PC-3 (cell line): ENCODE results near the gene SEC23A. TPM values are rescaled to one million over a fixed set of nuclear protein-coding genes. Genes with fewer than 3 reads are reported as not detected.

Experiments used
- ATAC-seq: fragments of 200-7000 bp; cut with Tn5 transposase; 2 replicates; pipeline ENCODE4 v1.9.1; 2020; ENCODE audit warnings: mild to moderate bottlenecking, moderate library complexity
- BruUV-seq: library from RNA; stranded (reverse); fragments of 400-500 nt; replicated peaks from 2 replicates; lab custom pipeline; 2021; lab: Mats Ljungman, UMichigan
- CTCF ChIA-PET: fragments of 300-600 bp; sonication (Branson Sonifier 250); formaldehyde crosslinking; loops from one replicate; lab custom pipeline; 2022; ENCODE audit warnings: antibody characterized with exemption; lab: Charles Lee
- POLR2A ChIA-PET: fragments of 300-600 bp; sonication (Branson Sonifier 250); formaldehyde crosslinking; loops from one replicate; lab custom pipeline; 2022; ENCODE audit warnings: antibody characterized with exemption; ENCODE audit not compliant: unreplicated experiment; lab: Charles Lee
- DNase-seq: peaks from one replicate; pipeline ENCODE4 v3.0.0-alpha.2; 2015
- H2AFZ ChIP-seq: fragments of 300-600 bp; sonication (generic); 2 replicates; pipeline ENCODE4 v1.6.0; 2016; ENCODE audit warnings: antibody characterized with exemption, low read length
- H3F3A ChIP-seq: fragments of 300-600 bp; sonication (generic); one replicate; pipeline ENCODE4 v1.6.0; 2017; ENCODE audit warnings: antibody characterized with exemption, low read length, control low read depth, mild to moderate bottlenecking; ENCODE audit not compliant: unreplicated experiment
- H3K27ac ChIP-seq: fragments of 300-600 bp; sonication (generic); 2 replicates; pipeline ENCODE4 v1.5.1; 2016; ENCODE audit warnings: mild to moderate bottlenecking, low read length
- H3K27me3 ChIP-seq: fragments of 300-600 bp; sonication (generic); 2 replicates; pipeline ENCODE4 v1.6.1; 2016; ENCODE audit warnings: low read length, mixed read lengths
- H3K36me3 ChIP-seq: fragments of 300-600 bp; sonication (generic); 2 replicates; pipeline ENCODE4 v1.6.1; 2016; ENCODE audit warnings: low read depth, mixed run types, low read length, mixed read lengths
- H3K4me1 ChIP-seq: fragments of 300-600 bp; sonication (generic); 2 replicates; pipeline ENCODE4 v1.5.1; 2016; ENCODE audit warnings: low read length; ENCODE audit not compliant: insufficient read depth
- H3K4me2 ChIP-seq: fragments of 300-600 bp; sonication (generic); 2 replicates; pipeline ENCODE4 v1.6.0; 2016; ENCODE audit warnings: low read length
- H3K4me3 ChIP-seq: fragments of 300-600 bp; sonication (generic); 2 replicates; pipeline ENCODE4 v1.5.1; 2016; ENCODE audit warnings: mild to moderate bottlenecking, low read length, mixed read lengths
- H3K79me2 ChIP-seq: fragments of 300-600 bp; sonication (generic); 2 replicates; pipeline ENCODE4 v1.6.1; 2017; ENCODE audit warnings: low read length, mixed read lengths
- H3K9ac ChIP-seq: fragments of 300-600 bp; sonication (generic); 2 replicates; pipeline ENCODE4 v1.6.0; 2016; ENCODE audit warnings: mild to moderate bottlenecking, low read length
- H3K9me2 ChIP-seq: fragments of 300-600 bp; sonication (generic); replicated peaks from 2 replicates; pipeline ENCODE4 v1.6.1; 2016; ENCODE audit warnings: mixed run types, low read length, mixed read lengths
- H3K9me3 ChIP-seq: fragments of 300-600 bp; sonication (generic); 2 replicates; pipeline ENCODE4 v1.6.1; 2016; ENCODE audit warnings: low read length, mixed read lengths
- H4K20me1 ChIP-seq: fragments of 300-600 bp; sonication (generic); 2 replicates; pipeline ENCODE4 v1.6.1; 2016; ENCODE audit warnings: low read length, mixed read lengths
- EZH2phosphoT487 ChIP-seq: fragments of 300-600 bp; sonication (generic); IDR thresholded peaks from 2 replicates; pipeline ENCODE4 v1.6.1; 2018; ENCODE audit warnings: mild to moderate bottlenecking, antibody characterized with exemption, low read length, borderline replicate concordance
- intact Hi-C: fragments of 100-400 bp; cut with micrococcal nuclease; formaldehyde crosslinking; loops from 2 replicates; pipeline ENCODE4 v1.9.0; 2023
- total RNA-seq: library from RNA; depleted of rRNA; stranded (reverse); fragments of >200 nt; gene quantifications from 2 replicates; pipeline ENCODE4 v1.2.3, GENCODE V29; 2014; rRNA removed

The SEC23A gene
- total RNA-seq, 1 experiment from 2014 or later = 67.0 TPM

DNA sequence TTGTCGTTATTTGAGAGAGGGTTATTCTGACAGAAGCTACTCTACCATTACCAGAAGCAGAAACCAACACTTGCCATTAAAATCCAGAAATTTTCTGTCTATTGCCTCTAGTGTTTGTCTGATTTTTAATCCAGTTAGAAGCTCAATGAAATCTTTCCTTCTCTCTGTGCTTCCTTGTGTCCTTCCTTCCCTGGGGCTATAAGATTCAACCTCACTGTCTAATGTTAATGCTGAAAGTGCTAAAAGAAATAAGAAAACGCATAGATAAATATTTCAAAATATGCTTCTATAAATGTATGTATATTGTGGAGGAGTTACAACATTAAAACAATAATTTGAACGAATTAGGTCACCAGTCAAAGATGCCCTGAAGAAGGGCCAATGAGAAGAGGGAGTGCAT, 120.8 kb downstream of the SEC23A start:
- no peaks in the 10 kb centered on the region for H3F3A ChIP-seq
- ATAC-seq (no peak), DNase-seq (no peak)
- no peaks in the 10 kb centered on the region for H3K36me3 ChIP-seq
- H3K79me2 ChIP-seq = no peaks in the 10 kb centered on the region
- H3K4me3 ChIP-seq = no peak overlapping the region
- intact Hi-C loops = no loop called here
- CTCF ChIA-PET = no interaction called here
- H3K9ac ChIP-seq = no peak overlapping the region
- no peaks in the 10 kb centered on the region for H3K4me1 ChIP-seq
- TF ChIP-seq EZH2phosphoT487 = no peak
- POLR2A ChIA-PET = no interaction called here
- no peaks in the 10 kb centered on the region for H4K20me1 ChIP-seq
- H3K27me3 ChIP-seq = no peaks in the 10 kb centered on the region
- no peak overlapping the region for H2AFZ ChIP-seq
- no peak overlapping the region for H3K27ac ChIP-seq
- no peaks in the 10 kb centered on the region for H3K9me3 ChIP-seq
- H3K4me2 ChIP-seq = no peak overlapping the region
- no peaks in the 10 kb centered on the region for H3K9me2 ChIP-seq
- no TSS peak for BruUV-seq

Other genes starting within 250 kb of the SEC23A start
- 42.7 and 48.1 TPM in 2 replicates for gene GEMIN2, start 11.1 kb upstream of the SEC23A start, total RNA-seq
- 24.0 and 34.5 TPM in 2 replicates for gene TRAPPC6B, start 67.1 kb upstream of the SEC23A start, total RNA-seq
- 36.7 and 45.6 TPM in 2 replicates for gene PNN, start 72.0 kb upstream of the SEC23A start, total RNA-seq
- gene MIA2, start 130.7 kb upstream of the SEC23A start, total RNA-seq = 11.8 and 12.3 TPM in 2 replicates